Measurements from ENCODE around the gene OR52N1. TPM values are rescaled to one million over a fixed set of nuclear protein-coding genes. Genes with fewer than 3 reads are reported as not detected.

The OR52N1 gene
- total and polyA plus RNA-seq, 9 of the 15 experiments (the other 6 are each of a cell fraction or from before 2014, with no cell fraction given) = not detected

DNA sequence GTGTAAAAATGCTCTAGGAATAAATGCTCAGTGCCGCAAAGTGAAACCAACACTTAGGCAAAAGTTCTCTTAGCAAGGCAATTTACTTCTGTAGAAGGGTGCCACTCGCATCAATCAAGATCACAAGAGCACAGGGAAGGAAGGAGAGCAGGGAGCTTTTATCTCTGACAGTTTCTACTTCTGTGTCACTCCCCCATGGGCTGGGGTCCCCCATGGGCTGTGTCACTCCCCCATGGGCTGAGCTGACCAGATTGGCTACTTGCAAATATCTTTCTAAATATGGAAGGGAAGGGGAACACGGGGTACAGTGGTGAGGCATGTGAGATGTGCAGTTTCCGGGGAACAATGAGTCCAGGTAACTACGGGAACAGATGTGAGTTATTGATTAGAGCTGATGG is 18.1 kb upstream of the OR52N1 start (continued):
- TF ChIP-seq MAFG (tag; conservative IDR thresholded peaks at IDR 0.05) = no peak
- no peak for TF ChIP-seq ZNF586 (CRISPR knock-in tag; conservative IDR thresholded peaks at IDR 0.05)

DNA sequence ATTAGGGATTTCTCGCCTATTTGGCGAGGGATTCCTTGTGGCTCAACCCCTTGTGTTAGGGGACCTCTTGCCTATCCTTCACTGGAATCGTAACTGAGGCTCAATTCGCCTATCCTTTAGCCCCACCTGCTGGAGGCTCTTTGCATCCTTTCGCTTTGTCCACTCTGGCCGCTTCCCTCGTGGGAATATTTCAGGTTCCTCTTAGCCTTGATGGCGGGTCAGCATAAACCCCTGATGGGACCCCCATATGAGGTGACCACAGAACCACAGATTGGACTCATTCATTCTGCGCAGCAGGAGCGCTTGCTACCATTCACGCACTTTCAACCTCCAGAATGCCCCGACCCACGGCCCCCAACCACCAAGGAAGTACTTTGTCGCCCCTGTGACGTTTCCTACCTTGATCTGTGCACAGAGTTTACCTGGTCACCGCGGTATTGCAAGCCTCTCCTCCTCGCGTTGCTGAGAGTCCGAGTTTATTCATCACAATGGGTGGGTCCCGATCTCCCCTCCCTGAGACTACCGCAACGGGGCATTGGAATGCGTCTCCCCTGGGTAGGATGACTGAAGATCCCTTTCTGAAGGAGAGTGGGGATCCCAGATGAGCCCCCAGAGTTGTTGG is 17.5 kb upstream of the OR52N1 start, which contains the start of gene OR52N2:
Gene OR52N2 (plus strand): TSS at position 425 of the 622 bp plus-strand sequence. CDS start 11,412 bp downstream, outside the sequence.
- Histone ChIP-seq H3K27me3 (ENCODE audit: control insufficient read depth in 2 of 2, insufficient read depth in 2 of 2, low read length in 2 of 2) (no peaks in the 10 kb centered on the region), H3K79me2 (ENCODE audit: control insufficient read depth, insufficient read depth, low read length) (no peaks in the 10 kb centered on the region), H3K9me1 (ENCODE audit: control insufficient read depth, insufficient read depth, low read length) (no peaks in the 10 kb centered on the region), H3K27ac (ENCODE audit: extremely low read depth, low read depth, low read length) (peak within 1 kb of the TSS; percentile 73; the same call in 1 of the 3 replicates), H2AFZ (ENCODE audit: low read depth, low read length) (peak within 1 kb of the TSS; percentile 74; the same call in 1 of the 2 replicates), H3K9ac (ENCODE audit: insufficient read depth in 1 of 2, low read depth in 2 of 2, low read length in 2 of 2) (no peak within 1 kb of the TSS), H3K4me1 (replicated peaks in 1 of 2; ENCODE audit: control insufficient read depth in 2 of 2, insufficient read depth in 2 of 2, low read length in 2 of 2) (peaks cover 0 to 6% of the 10 kb centered on the region in 2 experiments; a peak in 2 of 5 replicates), H3K36me3 (ENCODE audit: control insufficient read depth, insufficient read depth, low read length) (no peaks in the 10 kb centered on the region), H3K4me2 (ENCODE audit: insufficient read depth, low read length) (no peak within 1 kb of the TSS; the same call in 1 of the 2 replicates), H3K9me3 (replicated peaks; ENCODE audit: control insufficient read depth, insufficient read depth, low read depth, low read length) (peaks cover 21% of the 10 kb centered on the region), H4K20me1 (replicated peaks; ENCODE audit: control insufficient read depth, insufficient read depth, low read length) (no peaks in the 10 kb centered on the region), H3K4me3 (no peak within 1 kb of the TSS)
- BruUV-seq (replicated peaks) = no TSS peak
- intact Hi-C loops (cut with micrococcal nuclease) = loop anchor here (1.0 kb wide), 2 partner anchors 124 to 208 kb away; no protein-coding TSS in a partner anchor
- peak; percentile 70 for ATAC-seq
- POLR2A ChIA-PET = no interaction called here
- in situ Hi-C loops (cut with MboI) = no loop called here
- WGBS (ENCODE audit: insufficient coverage, low coverage, missing lambda C conversion rate) = 81% methylated on average over 23 of the region's 24 CpGs
- peak; percentile 23 for FAIRE-seq
- peak; percentile 17 to 60 (median 26) for DNase-seq (ENCODE audit: extremely low read depth in 1 of 4, low spot score in 3 of 4)
- CTCF ChIA-PET (ENCODE audit: low intra/inter-chr PET ratio) = interaction anchor here (0.7 kb wide), 1 partner anchor 333 kb away, joined by 3 read pairs; no protein-coding TSS in a partner anchor
- peak; percentile 23; the same call in 1 of the 2 replicates for TF ChIP-seq SP1 (CRISPR knock-in tag; IDR thresholded peaks at IDR 0.05)
- no peak for TF ChIP-seq ZNF174 (CRISPR knock-in tag; IDR thresholded peaks at IDR 0.05)
- TF ChIP-seq POLR2B (IDR thresholded peaks at IDR 0.05; ENCODE audit: low read depth, partially characterized antibody) = no peak
- TF ChIP-seq, protein P1, sequence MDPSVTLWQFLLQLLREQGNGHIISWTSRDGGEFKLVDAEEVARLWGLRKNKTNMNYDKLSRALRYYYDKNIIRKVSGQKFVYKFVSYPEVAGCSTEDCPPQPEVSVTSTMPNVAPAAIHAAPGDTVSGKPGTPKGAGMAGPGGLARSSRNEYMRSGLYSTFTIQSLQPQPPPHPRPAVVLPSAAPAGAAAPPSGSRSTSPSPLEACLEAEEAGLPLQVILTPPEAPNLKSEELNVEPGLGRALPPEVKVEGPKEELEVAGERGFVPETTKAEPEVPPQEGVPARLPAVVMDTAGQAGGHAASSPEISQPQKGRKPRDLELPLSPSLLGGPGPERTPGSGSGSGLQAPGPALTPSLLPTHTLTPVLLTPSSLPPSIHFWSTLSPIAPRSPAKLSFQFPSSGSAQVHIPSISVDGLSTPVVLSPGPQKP (CRISPR knock-in tag; IDR thresholded peaks at IDR 0.05) = no peak
- no peak for TF ChIP-seq BRD9 (IDR thresholded peaks at IDR 0.05; ENCODE audit: low read depth, partially characterized antibody)
- TF ChIP-seq, protein P2, sequence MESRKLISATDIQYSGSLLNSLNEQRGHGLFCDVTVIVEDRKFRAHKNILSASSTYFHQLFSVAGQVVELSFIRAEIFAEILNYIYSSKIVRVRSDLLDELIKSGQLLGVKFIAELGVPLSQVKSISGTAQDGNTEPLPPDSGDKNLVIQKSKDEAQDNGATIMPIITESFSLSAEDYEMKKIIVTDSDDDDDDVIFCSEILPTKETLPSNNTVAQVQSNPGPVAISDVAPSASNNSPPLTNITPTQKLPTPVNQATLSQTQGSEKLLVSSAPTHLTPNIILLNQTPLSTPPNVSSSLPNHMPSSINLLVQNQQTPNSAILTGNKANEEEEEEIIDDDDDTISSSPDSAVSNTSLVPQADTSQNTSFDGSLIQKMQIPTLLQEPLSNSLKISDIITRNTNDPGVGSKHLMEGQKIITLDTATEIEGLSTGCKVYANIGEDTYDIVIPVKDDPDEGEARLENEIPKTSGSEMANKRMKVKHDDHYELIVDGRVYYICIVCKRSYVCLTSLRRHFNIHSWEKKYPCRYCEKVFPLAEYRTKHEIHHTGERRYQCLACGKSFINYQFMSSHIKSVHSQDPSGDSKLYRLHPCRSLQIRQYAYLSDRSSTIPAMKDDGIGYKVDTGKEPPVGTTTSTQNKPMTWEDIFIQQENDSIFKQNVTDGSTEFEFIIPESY (CRISPR knock-in tag; IDR thresholded peaks at IDR 0.05) = peak; percentile 74
- 0 out of 2 replicates have a peak, but pooled peaks have one; percentile 18 for TF ChIP-seq CC2D1A (IDR thresholded peaks at IDR 0.05)
